NCI-H510A (cell line): Measurements from ENCODE around the gene NSUN2.

Experiments used
- DNase-seq: peaks from one replicate; lab custom pipeline; 2025; lab: John Stamatoyannopoulos, UW

NSUN2 gene

GRCh38 chr5:6556089-6556801 is 76.6 kb downstream of the NSUN2 start:
- no peak for DNase-seq

GRCh38 chr5:6554812-6555211 is 78.0 kb downstream of the NSUN2 start:
- no peak for DNase-seq

GRCh38 chr5:6553972-6554371 is 78.9 kb downstream of the NSUN2 start:
- no peak for DNase-seq

GRCh38 chr5:6552612-6553011 is 80.2 kb downstream of the NSUN2 start:
- no peak for DNase-seq

- no peak for DNase-seq
Observed at GRCh38 chr5:6551955-6552313, 80.9 kb downstream of the NSUN2 start.

- no peak for DNase-seq
Observed at GRCh38 chr5:6551287-6551954, 81.4 kb downstream of the NSUN2 start.

GRCh38 chr5:6550628-6551027 is 82.2 kb downstream of the NSUN2 start:
- no peak for DNase-seq
